Measurements from ENCODE around the gene PRAMEF8.
"Not testable (repeated sequence)": the region's sequence is repeated elsewhere in the genome, so short reads cannot be mapped to it uniquely, and the experiment has no call there.

PRAMEF8 gene

GRCh38 chr1:13285037-13285436, at the start of gene PRAMEF8:
Gene PRAMEF8 (minus strand): TSS chr1:13285137. CDS start chr1:13284091, 1,046 bp downstream.
- not testable (repeated sequence) for DNase-seq

- DNase-seq = not testable (repeated sequence)
These were observed 30.3 kb upstream of the PRAMEF8 start, which contains the start of gene PRAMEF15 for GRCh38 chr1:13315281-13315680. Gene PRAMEF15 (plus strand): TSS chr1:13315581. CDS start chr1:13318408, 2,827 bp downstream.

GRCh38 chr1:13303239-13303638, 18.3 kb upstream of the PRAMEF8 start, which contains the start of gene PRAMEF33:
Gene PRAMEF33 (plus strand): TSS chr1:13303539. CDS start chr1:13305955, 2,416 bp downstream.
- not testable (repeated sequence) for DNase-seq

- not testable (repeated sequence) for DNase-seq
These were observed 17.3 kb upstream of the PRAMEF8 start for GRCh38 chr1:13302197-13302596.

- DNase-seq = not testable (repeated sequence)
These were observed 13.8 kb upstream of the PRAMEF8 start for GRCh38 chr1:13298699-13299098.

- not testable (repeated sequence) for DNase-seq
These were observed 12.4 kb upstream of the PRAMEF8 start for GRCh38 chr1:13297216-13297931.

- not testable (repeated sequence) for DNase-seq
These were observed 4.1 kb upstream of the PRAMEF8 start for GRCh38 chr1:13289030-13289429.

- DNase-seq = not testable (repeated sequence)
These were observed 5.3 kb downstream of the PRAMEF8 start for GRCh38 chr1:13279617-13280016.

- not testable (repeated sequence) for DNase-seq
These were observed 7.9 kb downstream of the PRAMEF8 start for GRCh38 chr1:13277016-13277415.

GRCh38 chr1:13265124-13265523, 19.8 kb downstream of the PRAMEF8 start:
- not testable (repeated sequence) for DNase-seq

- DNase-seq = not testable (repeated sequence)
These were observed 31.0 kb downstream of the PRAMEF8 start, which contains the start of gene PRAMEF5 for GRCh38 chr1:13253898-13254297. Gene PRAMEF5 (plus strand): TSS chr1:13254198. CDS start chr1:13259269, 5,071 bp downstream.

- DNase-seq = not testable (repeated sequence)
These were observed 37.8 kb downstream of the PRAMEF8 start for GRCh38 chr1:13247122-13247521.

- DNase-seq = not testable (repeated sequence)
These were observed 38.4 kb downstream of the PRAMEF8 start for GRCh38 chr1:13246554-13246871.

- not testable (repeated sequence) for DNase-seq
These were observed 38.9 kb downstream of the PRAMEF8 start for GRCh38 chr1:13245841-13246553.

GRCh38 chr1:13243536-13244263, 41.2 kb downstream of the PRAMEF8 start:
- not testable (repeated sequence) for DNase-seq

GRCh38 chr1:13239633-13240032, 45.3 kb downstream of the PRAMEF8 start:
- not testable (repeated sequence) for DNase-seq

GRCh38 chr1:13237572-13237971, 47.4 kb downstream of the PRAMEF8 start:
- not testable (repeated sequence) for DNase-seq

GRCh38 chr1:13234057-13234456, 50.9 kb downstream of the PRAMEF8 start:
- DNase-seq = not testable (repeated sequence)

- not testable (repeated sequence) for DNase-seq
These were observed 52.9 kb downstream of the PRAMEF8 start for GRCh38 chr1:13232056-13232455.
